Duodenal mucosa (tissue), 2 donors: ENCODE data around the gene ENHO.
"Not testable (repeated sequence)": the region's sequence is repeated elsewhere in the genome, so short reads cannot be mapped to it uniquely, and the experiment has no call there.

Experiments
- H3K27ac ChIP-seq: one replicate; pipeline ENCODE4 v1.7.0; 2013; ENCODE audit warnings: low read depth, low read length
- H3K27me3 ChIP-seq, 2 donors: one replicate each; pipeline ENCODE4 v1.7.0; 2013; ENCODE audit warnings: low read length in 2 of 2, control low read depth in 1 of 2; ENCODE audit not compliant: insufficient read depth in 2 of 2, control insufficient read depth in 1 of 2
- H3K36me3 ChIP-seq, 2 donors: one replicate each; pipeline ENCODE4 v1.7.0; 2013; ENCODE audit warnings: low read length in 2 of 2, control low read depth in 1 of 2; ENCODE audit not compliant: insufficient read depth in 2 of 2, control insufficient read depth in 1 of 2
- H3K4me1 ChIP-seq, 2 donors: one replicate each; pipeline ENCODE4 v1.7.0; 2013; ENCODE audit warnings: low read length in 2 of 2, control low read depth in 1 of 2; ENCODE audit not compliant: insufficient read depth in 2 of 2, control insufficient read depth in 1 of 2
- H3K4me3 ChIP-seq, 2 donors: one replicate each; pipeline ENCODE4 v1.7.0; 2013; ENCODE audit warnings: low read length in 2 of 2, low read depth in 1 of 2
- H3K9ac ChIP-seq, 2 donors: one replicate each; pipeline ENCODE4 v1.7.0; 2013; ENCODE audit warnings: low read length in 2 of 2, low read depth in 1 of 2
- H3K9me3 ChIP-seq, 2 donors: one replicate each; pipeline ENCODE4 v1.7.0; 2013; ENCODE audit warnings: low read length in 2 of 2, control low read depth in 1 of 2; ENCODE audit not compliant: control insufficient read depth in 1 of 2

Gene ENHO

GRCh38 chr9:34486572-34486971, 36.2 kb downstream of the ENHO start:
- Histone ChIP-seq H3K4me3 (no peak overlapping the region), H3K4me1 (no peaks in the 10 kb centered on the region), H3K27me3 (peaks cover 4% of the 10 kb centered on the region in 2 donors), H3K9ac (no peak overlapping the region), H3K9me3 (no peaks in the 10 kb centered on the region), H3K27ac (no peak overlapping the region), H3K36me3 (no peaks in the 10 kb centered on the region)

- Histone ChIP-seq H3K27me3 (peaks cover 4% of the 10 kb centered on the region in 2 donors), H3K27ac (no peak overlapping the region), H3K9ac (no peak overlapping the region), H3K4me1 (no peaks in the 10 kb centered on the region), H3K36me3 (no peaks in the 10 kb centered on the region), H3K4me3 (no peak overlapping the region), H3K9me3 (no peaks in the 10 kb centered on the region)
These were observed 37.0 kb downstream of the ENHO start for GRCh38 chr9:34485822-34486221.

DNA sequence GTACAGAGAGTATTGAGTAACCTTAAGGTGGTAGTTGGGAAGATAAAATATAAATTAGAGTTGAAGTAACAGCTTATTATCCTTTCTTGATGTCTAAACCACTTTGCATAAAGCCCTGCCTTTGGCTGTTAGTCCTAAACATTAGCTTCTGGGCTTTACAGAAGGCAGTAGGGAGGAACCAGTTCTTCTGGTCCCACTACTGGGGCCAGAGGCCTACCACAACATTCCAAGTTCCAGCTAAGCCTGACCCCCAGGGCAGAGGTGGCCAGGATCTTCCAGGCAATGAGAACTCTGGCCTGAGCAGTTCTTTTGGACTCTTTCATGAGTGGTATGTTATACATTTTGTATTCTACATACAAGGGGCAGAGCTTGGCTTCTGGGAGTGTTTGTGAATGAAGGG, 38.1 kb downstream of the ENHO start:
- no peaks in the 10 kb centered on the region for H3K36me3 ChIP-seq
- H3K27ac ChIP-seq, result no peak overlapping the region
- H3K4me1 ChIP-seq, result no peaks in the 10 kb centered on the region

GRCh38 chr9:34482746-34483145, 40.0 kb downstream of the ENHO start:
- H3K27ac ChIP-seq, H3K4me1 ChIP-seq, H3K36me3 ChIP-seq, H3K9ac ChIP-seq, H3K4me3 ChIP-seq, H3K27me3 ChIP-seq, H3K9me3 ChIP-seq: not testable (repeated sequence)

More for the DNA sequence above, 38.1 kb downstream of the ENHO start:
- H3K9ac ChIP-seq, result no peak overlapping the region
- no peak overlapping the region for H3K4me3 ChIP-seq
- no peaks in the 10 kb centered on the region for H3K9me3 ChIP-seq
- H3K27me3 ChIP-seq, result peaks cover 0 to 4% of the 10 kb centered on the region in 2 donors

DNA sequence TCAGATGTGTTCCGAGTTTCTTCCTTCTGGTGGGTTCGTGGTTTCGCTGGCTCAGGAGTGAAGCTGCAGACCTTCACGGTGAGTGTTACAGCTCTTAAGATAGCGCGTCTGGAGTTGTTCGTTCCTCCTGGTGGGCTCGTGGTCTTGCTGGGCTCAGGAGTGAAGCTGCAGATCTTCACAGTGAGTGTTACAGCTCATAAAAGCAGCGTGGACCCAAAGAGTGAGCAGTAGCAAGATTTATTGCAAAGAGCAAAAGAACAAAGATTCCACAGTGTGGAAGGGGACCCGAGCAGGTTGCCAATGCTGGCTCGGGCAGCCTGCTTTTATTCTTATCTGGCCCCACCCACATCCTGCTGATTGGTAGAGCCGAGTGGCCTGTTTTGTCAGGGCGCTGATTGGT, 41.2 kb downstream of the ENHO start:
- not testable (repeated sequence) for H3K9me3 ChIP-seq, H3K9ac ChIP-seq, H3K4me3 ChIP-seq

GRCh38 chr9:34479431-34479866, 43.3 kb downstream of the ENHO start:
- no peak overlapping the region for H3K9ac ChIP-seq
- H3K27me3 ChIP-seq, result no peaks in the 10 kb centered on the region
- H3K9me3 ChIP-seq, result no peaks in the 10 kb centered on the region
- no peak overlapping the region for H3K4me3 ChIP-seq
- H3K27ac ChIP-seq, result no peak overlapping the region
- H3K36me3 ChIP-seq, result no peaks in the 10 kb centered on the region
- no peaks in the 10 kb centered on the region for H3K4me1 ChIP-seq

More for the DNA sequence above, 41.2 kb downstream of the ENHO start:
- H3K27me3 ChIP-seq, H3K4me1 ChIP-seq, H3K36me3 ChIP-seq, H3K27ac ChIP-seq: not testable (repeated sequence)

- Histone ChIP-seq H3K27ac (no peak overlapping the region), H3K4me3 (no peak overlapping the region), H3K36me3 (no peaks in the 10 kb centered on the region), H3K4me1 (no peaks in the 10 kb centered on the region), H3K9ac (no peak overlapping the region), H3K27me3 (no peaks in the 10 kb centered on the region), H3K9me3 (no peaks in the 10 kb centered on the region)
These were observed 45.2 kb downstream of the ENHO start for GRCh38 chr9:34477541-34477940.

DNA sequence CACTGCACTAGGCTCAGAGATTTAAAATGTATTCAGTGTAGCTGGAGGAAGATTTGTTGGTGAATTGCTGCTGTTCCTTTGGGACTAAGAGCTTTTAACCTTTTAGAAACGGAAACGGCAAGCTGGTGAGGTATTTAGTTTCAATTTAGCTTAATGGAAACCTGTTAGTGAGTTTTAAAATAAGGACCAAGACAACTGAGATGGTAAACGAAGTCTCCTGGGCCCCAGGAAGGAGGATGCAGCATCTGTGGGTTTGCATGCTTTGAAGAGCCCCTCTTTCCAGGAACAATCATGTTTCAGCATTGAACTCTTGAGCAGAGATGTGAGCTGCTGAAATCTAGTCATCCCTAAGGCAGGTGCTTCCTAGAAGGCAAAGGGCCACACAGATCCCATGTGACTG, 47.7 kb downstream of the ENHO start:
- Histone ChIP-seq H3K36me3 (no peaks in the 10 kb centered on the region), H3K9ac (no peak overlapping the region), H3K4me3 (no peak overlapping the region), H3K27me3 (no peaks in the 10 kb centered on the region), H3K27ac (no peak overlapping the region), H3K4me1 (no peaks in the 10 kb centered on the region), H3K9me3 (no peaks in the 10 kb centered on the region)
